GM19467 (cell line): ENCODE results near the gene SETD3.

Experiments
- ATAC-seq: cut with Tn5 transposase; IDR thresholded peaks from one replicate; pipeline ENCODE4 v1.9.1; 2021; ENCODE audit warnings: mild to moderate bottlenecking, moderate library complexity; ENCODE audit not compliant: unreplicated experiment

SETD3 gene

GRCh38 chr14:99401211-99401610 lies 79.4 kb downstream of the SETD3 start:
- no peak for ATAC-seq

- no peak for ATAC-seq
These were observed 83.0 kb downstream of the SETD3 start for GRCh38 chr14:99397698-99398097.

- ATAC-seq = no peak
These were observed 84.6 kb downstream of the SETD3 start for GRCh38 chr14:99395909-99396530.

GRCh38 chr14:99394602-99395156 lies 86.0 kb downstream of the SETD3 start:
- no peak for ATAC-seq

- ATAC-seq = no peak
These were observed 87.5 kb downstream of the SETD3 start for GRCh38 chr14:99393059-99393655.

- ATAC-seq = no peak
These were observed 89.0 kb downstream of the SETD3 start for GRCh38 chr14:99391671-99392070.

GRCh38 chr14:99389174-99389826 lies 91.4 kb downstream of the SETD3 start:
- no peak for ATAC-seq

GRCh38 chr14:99388286-99388685 lies 92.4 kb downstream of the SETD3 start:
- ATAC-seq = no peak

GRCh38 chr14:99387880-99388279 lies 92.8 kb downstream of the SETD3 start:
- no peak for ATAC-seq

- no peak for ATAC-seq
These were observed 95.9 kb downstream of the SETD3 start for GRCh38 chr14:99384450-99385417.

GRCh38 chr14:99383472-99384449 lies 96.9 kb downstream of the SETD3 start:
- ATAC-seq = no peak

- no peak for ATAC-seq
These were observed 97.7 kb downstream of the SETD3 start for GRCh38 chr14:99382781-99383471.

GRCh38 chr14:99382071-99382470 lies 98.6 kb downstream of the SETD3 start:
- ATAC-seq = no peak

GRCh38 chr14:99381688-99382060 lies 99.0 kb downstream of the SETD3 start:
- no peak for ATAC-seq

GRCh38 chr14:99380991-99381687 lies 99.5 kb downstream of the SETD3 start:
- no peak for ATAC-seq

GRCh38 chr14:99380402-99380801 lies 100.3 kb downstream of the SETD3 start:
- no peak for ATAC-seq

- ATAC-seq = no peak
These were observed 101.9 kb downstream of the SETD3 start for GRCh38 chr14:99378782-99379214.

GRCh38 chr14:99377951-99378350 lies 102.7 kb downstream of the SETD3 start:
- ATAC-seq = no peak

GRCh38 chr14:99374964-99375363 lies 105.7 kb downstream of the SETD3 start:
- no peak for ATAC-seq
